GM19397 (cell line): ENCODE data around the gene KCNA5.

ENCODE experiments used
- ATAC-seq: cut with Tn5 transposase; IDR thresholded peaks from one replicate; pipeline ENCODE4 v1.9.1; 2021; ENCODE audit warnings: mild to moderate bottlenecking, moderate library complexity; ENCODE audit not compliant: unreplicated experiment

Gene KCNA5

DNA sequence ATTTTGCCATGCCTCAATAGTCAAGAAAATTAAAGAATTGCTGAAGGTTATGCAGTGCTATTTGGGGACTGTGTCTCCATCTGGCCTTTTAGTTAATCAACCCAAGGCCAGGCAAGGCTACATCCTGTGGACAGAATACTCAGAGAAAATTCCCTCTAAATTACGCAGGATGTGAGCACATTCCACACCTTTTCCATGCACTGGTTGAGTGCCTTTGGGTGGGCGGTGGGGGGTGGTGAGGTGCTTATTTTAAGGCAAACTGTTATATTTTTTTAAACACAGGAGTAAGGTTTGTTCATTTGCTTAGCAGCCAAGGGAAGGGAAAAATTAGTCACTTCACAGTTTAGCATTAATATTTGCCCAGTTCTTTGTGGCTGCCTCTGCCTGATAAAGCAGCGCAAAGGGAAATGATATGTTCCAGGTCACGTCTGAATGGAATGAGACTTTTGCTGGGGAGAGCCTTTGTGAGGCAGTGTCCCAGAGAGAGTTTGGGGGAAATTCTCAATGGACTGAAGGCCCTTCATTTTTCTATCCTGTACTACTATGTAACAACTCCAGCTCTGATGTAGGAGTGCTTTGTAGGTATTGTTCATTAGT, 17.2 kb upstream of the KCNA5 start:
- ATAC-seq = no peak

DNA sequence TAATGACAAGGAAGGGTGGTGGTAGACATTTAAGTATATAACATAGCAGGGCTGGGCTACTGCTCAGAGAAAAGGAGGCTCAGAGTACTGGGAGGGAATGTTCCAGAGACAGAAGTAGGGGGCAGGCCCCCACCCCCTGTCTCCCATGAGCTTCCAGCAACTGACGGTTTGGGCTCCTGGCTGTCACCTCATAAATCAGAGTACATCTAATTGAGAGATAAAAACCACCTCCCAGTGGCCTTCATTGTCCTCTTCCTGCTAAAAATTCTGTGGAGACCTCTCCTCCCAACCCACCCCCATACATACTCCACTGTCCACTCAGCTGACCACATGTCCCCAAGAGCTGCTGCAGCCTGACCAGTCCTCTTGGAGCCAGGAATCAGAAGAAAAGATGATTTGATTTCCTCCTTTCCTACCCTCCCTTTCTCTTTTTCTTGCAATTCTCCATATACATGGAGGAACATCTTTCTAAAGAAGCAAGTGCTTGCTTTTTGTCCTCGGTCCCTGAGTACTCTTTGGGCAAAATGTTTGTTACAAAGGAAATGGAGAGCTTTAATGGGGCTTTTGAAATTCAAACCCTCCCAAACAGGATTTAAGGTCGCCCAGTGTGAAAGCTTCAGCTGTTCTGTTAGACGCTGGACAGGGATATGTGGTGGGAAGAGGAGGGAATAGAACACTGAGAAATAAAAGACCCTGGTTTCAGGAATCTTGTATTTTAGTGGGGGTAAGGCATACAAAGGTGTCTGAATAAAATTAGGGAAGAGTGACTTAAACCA, 16.4 kb upstream of the KCNA5 start:
- ATAC-seq = no peak

DNA sequence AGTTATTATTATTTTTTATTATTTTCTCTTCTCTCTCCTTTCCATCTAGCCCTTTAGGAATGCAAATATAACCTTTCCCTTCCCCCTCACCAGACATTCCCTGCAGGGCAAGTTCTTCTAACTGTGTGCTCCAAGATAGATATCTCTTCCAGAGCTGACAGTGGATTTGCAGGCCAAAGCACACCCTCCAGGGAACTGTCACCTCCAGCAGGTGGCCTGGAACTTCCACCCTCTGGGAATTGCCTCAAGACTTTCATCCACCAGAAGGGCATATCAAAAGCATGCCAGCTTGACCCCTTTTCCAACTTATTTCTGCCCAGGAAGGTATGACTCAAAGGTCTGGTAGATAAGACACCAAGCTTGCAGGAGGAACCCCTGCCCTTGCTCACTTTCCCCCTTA, 13.6 kb upstream of the KCNA5 start:
- ATAC-seq = no peak

DNA sequence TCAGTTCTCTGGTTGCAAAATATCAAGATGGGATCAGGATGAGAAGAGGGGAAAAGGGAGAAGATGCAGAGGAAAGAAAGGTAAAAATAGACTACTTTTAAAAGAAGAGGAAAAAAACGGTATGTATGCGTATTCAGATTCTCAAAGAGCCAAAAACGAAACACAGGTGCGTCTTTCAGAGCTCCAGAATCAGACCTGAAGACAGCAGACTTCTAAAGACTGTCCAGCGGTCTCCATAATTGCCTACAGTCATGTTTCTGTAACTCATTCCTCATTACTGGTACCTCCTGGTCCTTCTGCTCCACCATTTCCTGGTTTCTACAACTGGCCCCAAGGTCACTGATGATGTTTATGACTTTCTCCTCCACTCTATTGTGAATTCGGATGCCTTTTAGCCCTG, 12.4 kb upstream of the KCNA5 start:
- no peak for ATAC-seq

DNA sequence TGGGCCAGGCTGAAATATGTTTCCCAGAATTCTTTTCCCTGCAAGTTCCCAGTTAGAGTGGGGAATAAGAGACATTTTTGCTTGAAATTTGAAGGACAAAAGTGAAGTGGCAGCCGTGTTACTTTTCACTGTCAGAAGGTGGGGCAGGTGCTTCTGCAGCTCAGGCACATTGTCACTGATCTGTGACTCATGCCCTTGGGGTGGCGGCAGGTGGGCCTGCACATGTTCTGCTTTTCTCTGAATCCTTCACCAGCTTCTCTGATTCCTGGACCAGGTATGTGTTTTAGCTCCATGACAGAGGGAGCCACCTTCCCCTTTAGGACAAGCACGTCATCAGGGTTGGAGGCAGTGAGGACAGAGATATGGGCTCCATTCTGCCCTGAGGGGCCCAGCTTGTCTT, 11.7 kb upstream of the KCNA5 start:
- no peak for ATAC-seq

DNA sequence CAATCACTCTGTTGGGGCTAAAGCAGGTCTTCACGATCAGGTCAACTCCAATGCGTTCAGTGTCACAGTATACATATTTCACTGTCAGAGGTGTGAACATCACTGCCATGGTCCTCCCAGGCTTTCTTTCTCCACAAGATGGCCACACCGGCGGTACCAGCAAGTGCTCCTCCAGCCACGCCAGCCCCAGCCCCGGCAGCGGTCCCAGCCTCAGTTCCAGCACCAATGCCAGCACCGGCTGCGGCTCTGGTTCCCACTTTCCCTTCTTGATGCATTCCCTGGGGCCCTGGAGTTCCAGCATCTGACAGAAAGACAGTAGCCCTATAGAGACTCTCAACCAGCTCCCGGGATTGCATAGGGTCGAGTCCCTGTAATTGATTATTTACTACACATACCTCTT, 10.9 kb upstream of the KCNA5 start:
- no peak for ATAC-seq

DNA sequence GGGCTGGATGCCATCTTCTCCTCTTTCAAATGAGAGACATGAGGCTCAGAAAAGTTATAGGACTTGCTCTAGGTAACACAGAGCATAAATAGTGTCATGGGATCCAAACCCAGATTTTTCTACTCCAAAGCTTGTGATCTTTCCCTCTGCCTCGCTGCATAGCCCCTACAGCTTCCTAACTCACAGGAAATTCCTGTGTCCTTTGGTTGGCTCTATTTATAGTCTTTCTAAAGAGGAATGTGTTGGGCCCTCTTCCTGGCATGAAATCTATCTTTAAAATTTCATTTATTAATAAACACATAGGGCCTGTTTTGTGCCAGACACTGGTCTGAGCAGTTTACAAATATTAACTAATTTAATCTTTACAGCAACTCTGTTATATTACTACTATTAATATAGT, 9.8 kb upstream of the KCNA5 start:
- no peak for ATAC-seq

DNA sequence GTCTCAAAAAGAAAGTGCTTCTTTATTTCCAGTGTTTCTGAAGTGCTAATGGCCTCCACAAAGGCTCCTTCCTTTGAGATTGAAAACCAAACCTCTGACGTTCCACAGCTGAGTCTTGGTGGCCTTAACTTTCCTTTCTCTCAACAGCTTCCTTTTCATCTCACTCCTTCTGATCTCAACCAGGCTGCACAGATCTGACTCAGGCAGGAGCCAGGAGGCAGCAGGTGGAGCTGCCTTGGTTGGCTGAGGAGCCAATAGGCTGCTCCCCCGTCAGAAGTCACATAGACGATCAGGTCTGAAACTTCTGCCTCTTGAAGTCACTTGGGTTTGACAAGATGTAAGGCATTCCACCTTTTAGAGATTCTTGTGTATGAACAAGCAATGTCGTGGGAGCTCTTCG, 9.1 kb upstream of the KCNA5 start:
- no peak for ATAC-seq

DNA sequence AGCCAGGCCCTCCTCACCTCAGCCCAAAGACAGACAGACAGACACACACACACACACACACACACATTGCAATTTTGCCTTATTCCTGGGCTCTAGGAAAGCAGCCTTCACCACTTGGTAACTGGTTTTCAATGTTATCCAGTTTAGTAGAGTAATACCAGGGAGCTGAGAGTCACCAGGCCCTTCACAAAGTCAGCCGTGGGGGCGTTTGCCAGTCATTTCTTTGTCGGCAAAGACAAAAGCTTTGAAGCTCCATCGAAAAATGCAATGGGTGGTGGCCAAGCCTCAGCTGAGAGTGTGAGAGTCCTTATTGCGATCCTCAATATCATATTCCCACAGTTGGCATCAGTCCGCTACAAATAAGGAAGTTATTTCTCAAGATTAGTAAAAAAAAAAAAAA, 8.1 kb upstream of the KCNA5 start:
- no peak for ATAC-seq

DNA sequence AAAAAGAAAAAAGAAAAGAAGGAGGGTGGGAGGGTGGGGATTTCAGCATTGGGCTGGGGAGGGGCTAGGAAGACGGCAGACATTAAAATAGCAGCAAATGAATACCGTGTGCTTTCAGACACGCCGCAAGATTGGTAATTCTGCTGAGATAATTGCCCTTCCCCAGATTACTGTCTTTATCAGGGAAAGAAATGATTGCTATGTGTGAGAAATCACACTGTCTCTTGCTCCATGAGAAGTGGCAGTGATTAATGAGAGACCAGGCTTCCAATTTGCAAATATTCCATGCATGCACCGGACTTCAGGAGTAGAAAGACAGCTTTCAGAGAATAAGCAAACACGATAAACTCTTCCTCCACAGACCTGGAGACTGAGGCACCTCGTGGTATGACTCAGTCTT, 7.6 kb upstream of the KCNA5 start:
- ATAC-seq = no peak

DNA sequence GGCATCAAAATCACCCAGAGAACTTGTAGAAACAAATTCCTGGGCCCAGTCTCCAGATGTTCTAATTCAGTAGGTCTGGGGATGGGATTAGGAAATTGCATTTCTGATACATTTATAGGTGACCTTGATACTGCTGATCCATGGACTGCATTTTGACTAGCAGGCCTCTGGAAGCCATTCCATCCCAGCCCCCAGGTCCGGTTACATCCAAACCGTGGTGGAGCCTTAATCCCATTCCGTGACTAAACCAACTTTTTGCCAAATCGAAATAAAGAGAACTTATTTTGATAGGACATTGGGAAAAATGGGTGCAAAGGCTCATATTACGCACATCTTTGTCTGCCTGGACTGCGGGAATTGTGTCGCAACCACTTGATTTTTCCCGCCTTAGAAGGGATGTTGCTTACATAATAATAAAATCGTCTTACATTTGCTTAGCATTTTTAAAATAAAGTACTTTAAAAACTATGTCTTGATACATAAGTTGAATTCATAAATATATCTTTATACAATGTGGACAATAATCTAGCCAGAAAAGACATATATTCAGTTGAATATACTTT, 5.8 kb upstream of the KCNA5 start:
- ATAC-seq = no peak

DNA sequence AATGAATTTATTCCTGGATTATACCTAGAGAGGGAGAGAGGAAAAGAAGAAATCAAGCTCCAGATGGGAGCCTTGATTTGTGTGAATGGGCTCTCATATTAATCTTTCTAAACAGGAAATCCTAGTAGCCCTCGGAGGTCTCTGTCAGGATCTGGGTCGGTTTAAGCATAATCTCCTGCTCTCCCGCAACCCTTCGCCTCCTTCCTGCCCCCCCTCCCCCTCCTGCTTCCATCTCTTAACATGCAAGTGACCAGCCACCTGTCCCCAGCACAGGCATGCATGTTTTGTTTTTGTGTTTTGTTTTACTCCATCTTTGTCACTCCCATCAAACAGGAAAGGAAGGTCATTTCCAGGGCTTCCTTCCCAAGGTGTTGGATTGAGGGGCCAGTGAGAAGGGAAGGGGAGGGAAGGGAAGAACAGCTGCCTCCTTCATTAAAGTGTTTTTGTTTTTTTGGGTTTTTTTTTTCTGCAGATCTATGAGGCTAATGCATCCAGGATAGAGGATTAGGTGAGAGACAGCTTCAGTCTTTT, 4.8 kb upstream of the KCNA5 start:
- no peak for ATAC-seq

DNA sequence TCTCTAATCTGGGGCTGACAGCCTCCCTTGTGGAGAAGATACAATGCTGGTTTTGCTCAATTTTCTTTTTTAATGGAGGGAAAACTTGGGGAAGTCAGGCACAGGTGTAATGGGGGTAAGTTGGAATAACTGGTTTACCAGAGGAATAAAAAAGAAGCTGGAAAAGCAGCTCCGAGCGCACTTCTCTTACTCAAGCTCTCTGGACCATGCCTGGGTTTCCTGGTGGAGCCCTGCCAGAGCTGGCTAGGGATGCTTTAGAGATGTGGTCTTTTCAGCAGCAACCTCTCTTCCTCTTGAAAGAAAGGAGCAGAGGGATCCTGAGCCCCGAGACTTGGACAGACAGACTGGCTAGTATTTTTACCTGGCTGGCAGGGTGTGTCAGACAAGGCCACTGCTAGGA, 3.9 kb upstream of the KCNA5 start:
- ATAC-seq = no peak

DNA sequence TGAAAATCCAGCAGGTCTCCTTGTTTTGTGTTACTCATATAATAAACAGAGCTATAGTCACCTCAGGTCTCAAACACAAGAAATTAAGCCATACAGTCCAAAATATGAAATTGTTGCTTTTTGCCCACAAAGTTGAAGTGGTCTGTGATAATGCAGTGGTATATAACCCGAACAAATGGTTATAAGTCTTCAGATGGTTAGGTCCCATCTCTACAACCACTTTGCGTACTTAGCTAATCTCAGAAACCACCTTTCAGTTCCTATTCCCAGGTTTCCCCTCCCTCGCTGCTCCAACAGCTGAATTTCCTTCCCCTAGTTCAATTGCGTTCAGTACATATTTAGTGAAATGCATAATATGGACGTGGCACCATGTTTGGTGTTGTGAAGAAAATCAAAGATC, 3.3 kb upstream of the KCNA5 start:
- ATAC-seq = no peak

DNA sequence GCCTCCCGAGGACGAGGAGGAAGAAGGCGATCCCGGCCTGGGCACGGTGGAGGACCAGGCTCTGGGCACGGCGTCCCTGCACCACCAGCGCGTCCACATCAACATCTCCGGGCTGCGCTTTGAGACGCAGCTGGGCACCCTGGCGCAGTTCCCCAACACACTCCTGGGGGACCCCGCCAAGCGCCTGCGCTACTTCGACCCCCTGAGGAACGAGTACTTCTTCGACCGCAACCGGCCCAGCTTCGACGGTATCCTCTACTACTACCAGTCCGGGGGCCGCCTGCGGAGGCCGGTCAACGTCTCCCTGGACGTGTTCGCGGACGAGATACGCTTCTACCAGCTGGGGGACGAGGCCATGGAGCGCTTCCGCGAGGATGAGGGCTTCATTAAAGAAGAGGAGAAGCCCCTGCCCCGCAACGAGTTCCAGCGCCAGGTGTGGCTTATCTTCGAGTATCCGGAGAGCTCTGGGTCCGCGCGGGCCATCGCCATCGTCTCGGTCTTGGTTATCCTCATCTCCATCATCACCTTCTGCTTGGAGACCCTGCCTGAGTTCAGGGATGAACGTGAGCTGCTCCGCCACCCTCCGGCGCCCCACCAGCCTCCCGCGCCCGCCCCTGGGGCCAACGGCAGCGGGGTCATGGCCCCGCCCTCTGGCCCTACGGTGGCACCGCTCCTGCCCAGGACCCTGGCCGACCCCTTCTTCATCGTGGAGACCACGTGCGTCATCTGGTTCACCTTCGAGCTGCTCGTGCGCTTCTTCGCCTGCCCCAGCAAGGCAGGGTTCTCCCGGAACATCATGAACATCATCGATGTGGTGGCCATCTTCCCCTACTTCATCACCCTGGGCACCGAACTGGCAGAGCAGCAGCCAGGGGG, 979 bp downstream of the KCNA5 start:
- no peak for ATAC-seq

DNA sequence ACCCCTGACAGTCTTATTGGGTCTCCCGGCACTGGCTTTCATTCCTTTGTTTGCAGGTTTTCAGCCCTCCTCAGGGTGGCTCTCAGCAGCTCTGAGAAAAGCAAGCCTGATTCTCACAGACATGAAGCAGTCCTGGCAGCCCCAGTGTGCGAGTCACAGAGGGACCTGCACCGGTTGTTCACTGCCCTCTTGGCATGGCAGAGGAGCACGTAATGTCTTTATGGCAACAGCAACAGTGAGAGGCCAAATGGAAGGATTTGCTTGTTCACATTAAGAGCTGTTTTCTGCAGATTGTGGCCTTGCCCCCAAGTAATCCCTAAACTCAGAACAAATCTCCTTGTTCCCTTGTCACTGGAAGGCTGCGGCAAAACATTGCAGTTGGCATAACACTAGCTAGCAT, 3.4 kb downstream of the KCNA5 start:
- no peak for ATAC-seq

DNA sequence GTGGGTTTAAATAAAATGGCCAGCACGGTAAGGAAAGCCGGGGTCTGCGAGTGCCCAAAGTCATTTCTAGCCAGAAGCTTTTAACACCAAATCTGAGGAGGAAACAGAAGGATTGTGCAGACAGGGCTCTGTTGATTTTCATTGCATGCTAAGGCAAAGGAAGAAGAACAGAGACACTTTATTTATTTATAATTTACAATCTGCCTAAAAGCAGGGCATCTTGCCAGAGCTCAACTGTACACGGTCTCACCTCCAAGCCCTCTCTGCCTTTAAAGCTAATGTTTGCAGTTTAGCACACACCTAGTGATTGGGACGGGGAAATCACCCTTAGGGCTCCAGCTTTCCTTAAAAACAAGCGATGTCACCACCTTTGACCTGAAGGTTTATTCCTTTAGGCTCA, 4.0 kb downstream of the KCNA5 start:
- ATAC-seq = no peak

DNA sequence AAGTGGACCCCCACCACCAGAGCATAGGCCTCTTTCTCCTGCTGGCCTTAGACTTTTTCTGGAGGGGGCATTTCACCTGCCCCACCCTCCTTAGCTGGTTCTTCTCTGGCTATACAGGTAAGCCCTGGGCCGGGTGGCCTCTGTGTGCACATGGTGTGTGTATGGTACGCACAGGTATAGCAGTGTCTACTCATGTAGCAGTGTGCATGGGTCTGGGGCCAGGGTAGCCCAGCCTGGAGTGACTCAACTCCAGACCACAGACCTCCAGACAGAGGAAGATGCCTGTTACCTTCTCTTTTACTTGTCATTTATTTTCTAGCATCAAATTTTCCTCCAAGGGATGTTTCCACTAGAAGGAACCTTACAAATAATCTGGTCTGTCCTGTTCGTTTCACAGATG, 6.9 kb downstream of the KCNA5 start:
- ATAC-seq = no peak

DNA sequence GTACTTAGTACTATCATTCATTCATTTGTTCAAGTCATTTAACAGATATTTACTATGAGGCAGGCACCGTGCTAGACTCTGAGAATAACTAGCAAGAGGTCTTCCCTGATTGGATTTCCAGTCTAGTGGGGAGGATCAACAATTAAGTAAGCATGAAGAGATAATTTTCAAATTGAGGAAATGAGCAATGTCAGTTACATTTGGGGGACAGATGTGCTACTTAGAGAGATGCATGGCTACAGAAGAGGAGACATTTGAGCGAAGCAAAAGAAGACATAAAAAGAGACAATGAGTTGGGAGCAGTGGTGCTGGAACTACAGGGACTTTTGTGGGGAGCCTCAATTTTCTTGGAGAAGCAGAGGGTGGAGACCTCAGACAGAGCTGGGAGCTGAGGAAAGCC, 7.7 kb downstream of the KCNA5 start:
- no peak for ATAC-seq

DNA sequence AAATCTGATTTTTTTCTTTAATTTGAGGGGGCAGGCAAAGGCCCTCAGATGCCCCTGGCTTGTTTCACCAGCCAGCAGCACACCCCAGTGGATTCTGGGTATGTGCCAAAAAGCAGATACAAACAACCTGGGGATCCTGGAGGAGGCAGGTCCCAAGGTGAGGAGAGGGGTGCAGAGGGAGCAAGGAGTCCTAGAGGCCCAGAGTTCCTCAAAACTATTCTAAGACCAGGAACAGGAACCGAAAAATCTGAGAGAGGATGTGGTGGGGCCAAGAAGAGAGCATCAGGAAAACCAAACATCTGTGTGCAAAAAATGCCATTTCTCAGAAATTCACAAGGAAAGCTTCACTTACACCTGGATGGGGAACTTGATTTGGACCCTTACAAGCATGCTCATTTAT, 8.2 kb downstream of the KCNA5 start:
- no peak for ATAC-seq

DNA sequence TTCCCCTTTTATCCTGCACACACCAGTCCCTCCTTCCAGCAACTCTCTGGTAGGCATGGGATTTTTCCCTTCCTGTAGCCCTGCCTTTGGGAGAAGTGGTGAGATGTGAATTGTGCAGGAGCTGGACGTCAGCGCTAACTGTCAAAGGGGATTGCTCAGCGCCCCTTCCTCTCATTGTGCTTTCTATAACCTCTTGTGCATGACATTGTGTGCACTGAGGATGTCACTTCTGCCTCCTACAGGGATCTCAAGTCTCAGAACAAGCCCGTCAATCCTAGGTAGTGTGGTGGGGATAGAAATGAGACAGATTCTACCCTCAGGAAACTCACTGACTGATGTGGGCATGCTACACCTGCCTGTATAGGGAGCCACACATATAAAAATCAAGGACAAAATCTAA, 8.7 kb downstream of the KCNA5 start:
- no peak for ATAC-seq
